ENCODE results near the gene RNF34.

RNF34 gene

DNA sequence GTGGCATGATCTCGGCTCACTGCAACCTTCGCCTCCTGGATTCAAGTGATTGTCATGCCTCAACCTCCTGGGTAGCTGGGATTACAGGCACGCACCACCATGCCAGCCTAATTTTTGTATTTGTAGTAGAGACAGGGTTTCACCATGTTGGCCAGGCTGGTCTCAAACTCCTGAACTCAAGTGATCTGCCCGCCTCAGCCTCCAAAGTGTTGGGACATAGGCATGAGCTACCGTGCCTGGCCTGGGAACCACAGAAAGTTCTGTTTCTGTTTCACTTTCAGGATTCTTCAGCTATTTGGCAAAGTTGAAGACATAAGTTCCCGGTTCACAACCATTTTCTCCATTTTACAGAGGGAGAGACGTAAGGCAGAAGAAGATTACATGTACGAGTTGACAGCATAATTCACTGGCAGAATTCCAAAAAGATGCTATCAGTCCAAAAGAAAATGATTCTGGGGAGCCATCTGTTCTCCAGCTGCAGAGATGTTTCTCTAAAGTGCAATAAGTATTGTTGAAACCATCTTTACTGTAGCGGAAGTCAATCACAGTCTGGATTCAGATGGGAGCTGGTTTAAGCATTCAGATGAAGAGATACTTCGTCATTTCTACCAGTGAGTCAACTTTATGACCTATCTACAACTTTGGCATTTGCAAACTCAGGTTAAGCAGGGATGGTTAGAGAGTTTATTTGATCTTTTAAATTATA lies 8.1 kb upstream of the RNF34 start:
- no peak for DNase-seq

DNA sequence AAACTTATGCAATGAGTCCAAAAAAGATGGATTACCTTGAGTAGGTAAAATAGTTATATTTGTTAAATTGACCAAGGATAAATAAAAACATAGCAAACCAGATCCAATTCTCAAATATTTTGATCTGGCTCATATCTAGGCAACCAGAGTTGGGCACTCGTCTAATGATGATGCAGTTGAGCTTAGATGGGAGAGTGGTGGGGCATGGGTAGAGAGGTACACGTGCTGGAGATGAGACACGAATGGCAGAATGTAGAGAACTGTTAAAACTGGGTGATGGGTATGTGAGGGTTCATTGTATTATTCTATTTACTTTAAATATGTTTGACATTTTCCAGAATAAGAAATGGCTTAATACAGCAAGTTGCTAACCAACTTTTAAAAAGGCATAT lies 7.6 kb upstream of the RNF34 start:
- DNase-seq = no peak

GRCh38 chr12:121397521-121397920 lies 2.4 kb upstream of the RNF34 start:
- no peak for DNase-seq

- no peak for DNase-seq
Observed at GRCh38 chr12:121398355-121398754, 1.6 kb upstream of the RNF34 start.

DNA sequence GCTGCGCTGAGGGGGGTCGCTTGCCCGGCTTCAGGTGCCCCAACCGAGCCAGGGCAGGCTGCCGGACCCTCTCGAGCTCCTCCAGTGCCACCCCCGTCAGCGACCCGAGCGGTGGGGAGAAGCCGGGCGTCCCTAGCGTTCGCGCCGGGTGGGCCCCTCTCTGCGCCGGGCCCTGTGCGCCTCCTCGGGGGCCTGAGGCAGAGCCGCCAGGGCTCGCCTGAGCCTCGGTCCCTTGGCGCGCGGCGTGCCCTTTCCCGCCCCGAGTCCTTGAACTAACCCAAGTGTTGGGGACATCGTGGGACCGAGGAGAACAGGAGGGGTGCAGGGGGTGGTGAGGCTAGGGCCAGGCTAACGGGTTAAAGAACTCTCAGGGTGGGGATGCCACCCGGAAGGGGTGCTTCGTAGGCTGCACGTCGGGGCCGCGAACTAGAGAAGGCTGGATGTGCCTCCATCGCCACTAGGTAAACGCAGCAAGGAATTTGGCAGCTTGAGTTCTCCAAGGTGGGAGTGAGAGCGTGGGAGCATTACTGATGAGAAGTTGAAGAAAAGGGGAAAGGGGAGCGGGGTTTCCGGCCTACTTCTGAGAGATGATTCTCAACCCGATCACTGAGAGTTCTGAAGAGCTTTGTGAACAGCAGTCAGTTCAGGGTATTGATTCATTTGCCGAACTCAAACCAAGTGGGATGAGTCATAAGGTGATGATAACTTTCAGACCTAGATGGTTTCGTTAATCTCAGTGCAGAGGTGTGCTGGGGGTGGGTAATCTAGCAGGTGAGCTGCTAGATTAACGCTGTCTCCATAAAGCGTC lies 618 bp downstream of the RNF34 start:
- DNase-seq = no peak

- DNase-seq = no peak
Observed at GRCh38 chr12:121403721-121404120, 3.8 kb downstream of the RNF34 start.

- peak; percentile 29 for DNase-seq
Observed at GRCh38 chr12:121404734-121405133, 4.8 kb downstream of the RNF34 start.

DNA sequence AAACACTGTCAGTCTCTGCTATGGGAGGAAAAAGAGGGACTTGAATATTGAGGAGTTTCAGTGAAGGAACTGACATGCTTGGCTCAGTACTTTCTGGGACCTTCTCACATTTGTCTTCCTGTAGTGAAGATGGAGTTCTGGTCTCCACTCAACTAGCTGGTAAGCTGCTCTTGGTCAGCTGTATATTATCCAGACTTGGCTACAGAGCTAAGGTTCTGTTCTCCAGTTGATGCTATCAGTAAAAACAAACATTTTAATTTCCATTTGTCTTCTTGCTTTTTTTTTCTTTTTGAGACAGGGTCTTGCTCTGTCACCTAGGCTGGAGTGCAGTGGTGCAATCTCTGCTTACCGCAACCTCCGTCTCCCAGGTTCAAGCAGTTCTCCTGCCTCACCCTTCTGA lies 5.3 kb downstream of the RNF34 start:
- DNase-seq = no peak

- no peak for DNase-seq
Observed at GRCh38 chr12:121413917-121414316, 14.0 kb downstream of the RNF34 start.

GRCh38 chr12:121417847-121418246 lies 17.9 kb downstream of the RNF34 start:
- DNase-seq = no peak

DNA sequence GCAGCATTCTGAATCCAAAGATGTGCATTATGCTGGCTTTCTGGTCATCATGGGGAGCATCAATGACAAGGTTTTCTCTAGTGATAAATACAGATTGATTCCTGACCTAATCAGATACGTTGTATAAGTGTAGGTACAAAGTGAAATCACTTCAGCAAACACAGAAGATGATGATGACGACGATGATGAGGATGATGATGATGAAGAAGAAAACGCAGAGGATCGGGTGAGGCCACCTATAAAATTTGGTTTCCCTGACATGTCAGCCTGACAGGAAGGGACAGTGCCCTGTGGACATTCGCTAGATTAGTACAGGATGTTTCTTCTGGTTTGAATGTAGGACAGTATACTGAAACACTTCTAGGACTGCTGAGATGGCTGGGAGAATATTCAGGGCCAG lies 20.2 kb downstream of the RNF34 start:
- DNase-seq = no peak

- no peak for DNase-seq
Observed at GRCh38 chr12:121423253-121423652, 23.3 kb downstream of the RNF34 start.

GRCh38 chr12:121423682-121424623 lies 24.0 kb downstream of the RNF34 start:
- DNase-seq = no peak

GRCh38 chr12:121424624-121424975 lies 24.7 kb downstream of the RNF34 start:
- no peak for DNase-seq

GRCh38 chr12:121427556-121428050 lies 27.7 kb downstream of the RNF34 start:
- no peak for DNase-seq

GRCh38 chr12:121428883-121429282 lies 29.0 kb downstream of the RNF34 start:
- DNase-seq = no peak

DNA sequence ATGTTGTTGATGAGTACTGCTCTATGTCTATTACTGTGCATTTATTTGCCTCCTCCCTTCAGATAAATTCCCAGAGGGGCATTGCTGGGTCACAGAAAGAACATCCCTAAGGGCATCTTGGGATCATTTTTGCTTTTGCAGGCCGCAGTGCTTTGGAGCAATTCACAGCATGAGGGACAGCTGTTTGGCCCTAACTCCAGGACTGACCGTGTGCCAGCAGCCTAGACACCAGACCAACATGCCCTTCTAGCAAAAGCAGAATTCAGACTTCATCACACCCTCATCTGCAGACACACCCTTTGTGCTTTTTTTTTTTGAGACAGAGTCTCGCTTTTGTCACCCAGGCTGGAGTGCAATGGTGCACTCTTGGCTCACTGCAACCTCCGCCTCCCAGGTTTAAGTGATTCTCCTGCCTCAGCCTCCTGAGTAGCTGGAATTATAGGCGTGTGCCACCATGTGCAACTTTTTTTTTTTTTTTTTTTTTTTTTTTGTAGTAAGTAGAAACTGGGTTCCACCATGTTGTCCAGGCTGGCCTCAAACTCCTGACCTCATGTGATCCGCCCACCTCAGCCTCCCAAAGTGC lies 31.0 kb downstream of the RNF34 start:
- no peak for DNase-seq

- DNase-seq = no peak
Observed at GRCh38 chr12:121432740-121433480, 33.0 kb downstream of the RNF34 start.

DNA sequence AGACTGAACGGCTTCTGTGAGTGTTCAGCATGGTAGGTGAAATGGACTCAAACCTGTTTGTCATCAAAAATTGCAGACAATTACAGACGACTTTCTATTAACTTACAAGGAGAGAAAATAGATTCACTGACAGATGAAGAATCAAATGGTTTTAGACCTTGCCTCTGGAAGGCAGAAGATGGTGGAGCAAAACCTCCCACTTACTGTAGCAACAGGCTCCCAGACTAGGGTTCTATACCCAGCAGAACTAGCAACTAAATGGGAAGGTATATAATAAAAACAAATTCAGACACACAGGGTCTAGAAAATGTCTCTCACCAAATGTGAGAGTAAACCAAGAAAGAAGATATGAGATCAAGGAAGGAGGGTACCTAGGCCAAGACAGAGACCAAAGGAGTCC lies 36.8 kb downstream of the RNF34 start:
- DNase-seq = no peak

DNA sequence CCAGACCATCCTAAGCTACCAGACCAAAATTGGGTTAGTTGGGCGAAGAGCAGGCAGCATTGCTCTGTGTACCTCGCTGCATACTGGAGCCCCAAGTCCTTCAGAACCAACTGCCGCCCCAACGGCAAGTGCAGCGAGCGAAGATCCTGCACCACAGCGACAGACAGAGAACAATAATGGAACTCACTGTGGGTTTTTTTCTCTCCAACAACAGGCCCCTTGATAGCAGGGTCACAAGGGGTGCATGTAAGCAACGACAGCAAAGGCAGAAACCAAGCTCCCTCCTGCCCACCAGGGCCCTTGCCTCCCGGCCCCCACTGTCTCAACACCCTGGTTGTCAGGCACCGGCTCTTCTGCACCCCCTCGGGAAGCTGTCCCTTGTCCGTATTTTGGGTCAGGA lies 39.0 kb downstream of the RNF34 start:
- DNase-seq = no peak

- no peak for DNase-seq
Observed at GRCh38 chr12:121439715-121440114, 39.8 kb downstream of the RNF34 start.

DNA sequence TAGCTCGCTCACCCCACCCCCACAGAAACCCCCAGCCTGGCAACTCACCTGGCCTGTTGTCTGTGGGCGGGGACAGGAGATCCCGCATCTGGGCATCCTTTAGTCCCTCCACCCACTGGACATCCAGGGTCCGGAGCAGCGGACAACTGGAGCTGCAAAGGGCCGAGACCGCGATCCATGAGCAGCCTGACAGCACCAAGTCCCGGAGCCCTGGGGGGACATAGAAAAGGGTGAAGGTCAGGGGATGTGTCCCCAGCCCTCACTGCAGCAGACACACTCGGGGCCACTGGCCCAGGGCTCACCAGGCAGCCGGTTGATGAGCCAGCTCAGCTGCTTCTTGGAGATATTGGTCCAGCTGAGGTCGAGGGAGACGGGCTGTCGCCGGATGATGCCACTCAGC lies 40.9 kb downstream of the RNF34 start:
- no peak for DNase-seq
